Stimulated activated CD8-positive, alpha-beta memory T cell treated with anti-CD3 and anti-CD28 coated beads, Interleukin-15, amount 100 ng/mL, for 1 hour (primary cell): ENCODE results near the gene ALAS2.
"Not testable (repeated sequence)": the region's sequence is repeated elsewhere in the genome, so short reads cannot be mapped to it uniquely, and the experiment has no call there.

ENCODE experiments used
- DNase-seq: peaks from one replicate; pipeline ENCODE4 v3.0.0-alpha.2; 2020; ENCODE audit warnings: low read depth

The ALAS2 gene

GRCh38 chrX:55030271-55031205 lies at the start of gene ALAS2:
ALAS2 (minus strand) TSS chrX:55030977; CDS start chrX:55026000, 4,977 bp downstream.
- DNase-seq: no peak

- DNase-seq: no peak
Observed at GRCh38 chrX:55074851-55075467, 44.2 kb upstream of the ALAS2 start, which contains the start of gene PAGE2B. PAGE2B (plus strand) TSS chrX:55075030; CDS start chrX:55076042, 1,012 bp downstream.

GRCh38 chrX:55072286-55072685 lies 41.5 kb upstream of the ALAS2 start:
- DNase-seq: no peak

DNA sequence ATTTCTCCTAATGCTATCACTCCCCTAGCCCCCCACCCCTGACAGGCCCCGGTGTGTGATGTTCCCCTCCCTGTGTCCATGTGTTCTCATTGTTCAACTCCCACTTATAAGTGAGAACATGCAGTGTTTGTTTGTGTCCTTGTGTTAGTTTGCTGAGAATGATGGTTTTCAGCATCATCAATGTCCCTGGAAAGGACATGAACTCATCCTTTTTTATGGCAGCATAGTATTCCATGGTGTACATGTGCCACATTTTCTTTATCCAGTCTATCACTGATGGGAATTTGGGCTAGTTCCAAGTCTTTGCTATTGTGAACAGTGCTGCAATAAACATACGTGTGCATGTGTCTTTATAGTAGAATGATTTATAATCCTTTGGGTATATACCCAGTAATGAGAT lies 36.4 kb upstream of the ALAS2 start:
- DNase-seq: not testable (repeated sequence)

GRCh38 chrX:55057675-55058249 lies 27.0 kb upstream of the ALAS2 start:
- DNase-seq: no peak

DNA sequence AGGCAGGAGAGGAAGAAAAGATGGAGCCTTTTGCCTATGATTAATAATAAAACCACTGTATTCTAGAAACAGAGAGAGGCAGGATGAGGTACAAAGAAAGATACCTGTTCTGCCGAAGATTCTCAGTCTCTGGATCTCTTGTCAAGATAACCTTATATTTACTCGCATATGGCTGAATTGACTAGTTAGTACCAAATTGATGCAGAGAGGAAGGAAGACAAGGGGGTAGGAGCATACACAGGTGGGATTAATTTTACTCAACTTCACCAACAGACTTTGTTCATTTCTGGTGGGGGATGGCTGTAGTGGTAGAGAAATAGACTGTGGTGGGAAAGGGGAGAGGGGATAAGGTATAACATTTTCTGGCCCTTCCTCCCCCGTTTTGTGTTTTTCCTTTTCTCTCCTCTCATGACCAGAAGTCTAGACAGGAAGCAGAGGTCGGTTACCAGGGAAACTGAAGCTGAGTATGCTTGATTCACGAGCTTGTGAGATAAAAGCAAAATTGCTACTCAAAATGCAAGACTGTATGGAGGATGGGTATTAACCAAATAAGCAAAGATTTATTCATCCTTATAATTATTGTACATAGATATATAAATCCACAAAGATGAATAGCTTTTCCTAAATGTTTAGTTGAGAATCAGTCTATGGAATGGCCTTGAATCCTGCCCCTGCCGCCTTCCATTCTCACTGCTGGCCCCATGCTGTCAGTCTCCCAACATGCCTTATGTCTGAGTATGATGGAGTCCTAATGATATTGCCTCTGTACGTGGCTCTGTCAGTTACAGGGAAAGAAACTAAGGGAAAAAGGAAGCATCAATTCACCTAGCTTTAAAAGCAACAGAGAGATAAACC lies 26.3 kb upstream of the ALAS2 start:
- no peak for DNase-seq

GRCh38 chrX:55050599-55050998 lies 19.8 kb upstream of the ALAS2 start:
- DNase-seq: not testable (repeated sequence)

- no peak for DNase-seq
Observed at GRCh38 chrX:55041514-55041913, 10.7 kb upstream of the ALAS2 start.

- no peak for DNase-seq
Observed at GRCh38 chrX:55039471-55039870, 8.7 kb upstream of the ALAS2 start.

- no peak for DNase-seq
Observed at GRCh38 chrX:55033429-55033828, 2.7 kb upstream of the ALAS2 start.

DNA sequence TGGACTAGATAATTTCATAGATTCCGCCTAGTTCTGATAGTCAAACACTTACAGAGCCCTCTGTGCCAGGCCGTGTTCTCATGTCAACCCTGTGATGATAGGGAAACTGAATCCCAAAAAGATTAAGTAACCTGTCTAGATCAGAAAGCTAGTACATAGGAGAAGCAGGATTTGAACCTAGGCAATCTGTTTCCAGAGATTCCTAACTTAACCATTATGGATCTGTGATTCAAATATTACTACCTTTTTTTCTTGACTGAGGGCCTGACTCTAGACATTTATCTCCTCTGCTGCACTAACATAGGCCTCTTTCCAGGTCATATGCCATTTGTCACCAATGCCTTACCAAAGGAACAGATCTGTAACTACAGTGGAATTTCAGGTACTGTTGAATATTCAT lies 1.5 kb downstream of the ALAS2 start:
- no peak for DNase-seq

DNA sequence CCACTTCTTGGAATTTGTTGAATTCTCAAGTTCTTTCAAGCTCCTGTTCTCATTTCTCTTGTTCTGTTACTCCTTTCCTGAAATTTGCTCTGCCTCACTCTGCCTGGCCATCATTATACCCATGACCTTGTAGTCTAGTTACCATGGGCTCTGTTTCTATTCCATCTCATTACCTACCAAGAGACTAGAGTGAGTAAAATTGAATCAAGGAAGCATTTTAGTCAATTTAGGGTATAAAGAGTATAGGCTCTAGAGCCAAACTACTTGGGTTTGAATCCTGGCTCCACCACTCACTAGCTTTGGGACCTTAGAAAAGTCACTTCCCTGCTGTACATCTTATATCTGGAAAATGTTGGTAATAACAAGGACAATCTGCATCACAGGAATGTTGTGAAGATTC lies 2.2 kb downstream of the ALAS2 start:
- no peak for DNase-seq

DNA sequence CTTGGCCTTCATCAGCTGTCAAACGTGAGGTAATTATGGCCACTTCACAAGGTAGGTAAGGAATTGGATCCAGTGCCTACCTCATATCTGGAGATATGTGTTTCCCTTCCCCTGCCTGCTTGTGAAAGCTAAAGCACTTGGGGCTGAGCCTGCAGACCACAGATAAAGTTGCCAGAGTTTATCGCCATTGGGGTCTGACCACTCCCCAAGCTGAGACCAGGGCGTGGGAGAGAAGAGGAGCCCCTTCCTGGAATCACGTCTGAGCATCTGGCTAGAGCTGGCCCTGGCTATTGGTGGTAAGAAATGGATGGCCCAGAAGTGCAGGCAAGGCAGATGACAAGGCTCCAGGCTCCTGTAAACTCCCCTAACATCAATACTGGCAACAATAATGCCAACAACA lies 2.7 kb downstream of the ALAS2 start:
- DNase-seq: no peak

- DNase-seq: no peak
Observed at GRCh38 chrX:55026840-55027239, 3.9 kb downstream of the ALAS2 start.

DNA sequence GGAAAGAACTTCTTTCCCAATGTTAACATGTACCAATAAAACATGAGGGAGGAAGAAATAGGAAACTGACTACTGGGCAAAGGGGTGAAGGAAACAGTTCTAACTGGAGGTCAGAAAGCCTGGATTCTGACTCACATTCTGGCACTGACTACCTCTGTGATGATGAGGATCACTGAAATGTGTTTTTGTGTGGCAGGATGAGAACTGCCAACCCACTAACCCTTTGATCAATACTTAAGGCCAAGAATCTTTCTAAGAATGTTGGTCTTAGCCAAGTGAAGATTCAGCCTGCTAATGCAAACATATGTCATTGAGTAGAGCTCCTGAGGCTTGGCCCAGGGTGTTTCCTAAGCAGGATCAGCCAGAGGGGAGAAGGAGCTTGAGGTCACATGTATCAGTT lies 4.6 kb downstream of the ALAS2 start:
- DNase-seq: no peak

- no peak for DNase-seq
Observed at GRCh38 chrX:55014897-55015299, 15.9 kb downstream of the ALAS2 start.

DNA sequence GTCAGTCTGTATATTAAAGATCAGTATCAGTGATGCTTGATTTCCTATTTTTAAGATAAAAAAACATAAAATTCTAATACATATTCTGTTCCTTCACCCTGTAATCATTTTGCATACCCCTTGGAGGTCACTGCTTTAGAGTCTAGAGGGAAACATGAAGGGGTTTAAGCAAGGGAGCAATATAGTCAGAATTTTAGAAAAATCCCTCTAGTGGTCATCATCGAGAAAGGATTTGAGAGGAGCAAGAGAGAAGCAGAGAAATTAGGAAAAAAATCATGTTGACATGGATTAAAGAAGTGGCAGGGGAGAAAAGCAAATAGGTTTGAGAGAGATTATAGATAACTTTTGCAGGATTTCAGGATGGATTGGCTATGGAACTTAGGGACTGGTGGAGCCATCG lies 19.5 kb downstream of the ALAS2 start:
- no peak for DNase-seq

DNA sequence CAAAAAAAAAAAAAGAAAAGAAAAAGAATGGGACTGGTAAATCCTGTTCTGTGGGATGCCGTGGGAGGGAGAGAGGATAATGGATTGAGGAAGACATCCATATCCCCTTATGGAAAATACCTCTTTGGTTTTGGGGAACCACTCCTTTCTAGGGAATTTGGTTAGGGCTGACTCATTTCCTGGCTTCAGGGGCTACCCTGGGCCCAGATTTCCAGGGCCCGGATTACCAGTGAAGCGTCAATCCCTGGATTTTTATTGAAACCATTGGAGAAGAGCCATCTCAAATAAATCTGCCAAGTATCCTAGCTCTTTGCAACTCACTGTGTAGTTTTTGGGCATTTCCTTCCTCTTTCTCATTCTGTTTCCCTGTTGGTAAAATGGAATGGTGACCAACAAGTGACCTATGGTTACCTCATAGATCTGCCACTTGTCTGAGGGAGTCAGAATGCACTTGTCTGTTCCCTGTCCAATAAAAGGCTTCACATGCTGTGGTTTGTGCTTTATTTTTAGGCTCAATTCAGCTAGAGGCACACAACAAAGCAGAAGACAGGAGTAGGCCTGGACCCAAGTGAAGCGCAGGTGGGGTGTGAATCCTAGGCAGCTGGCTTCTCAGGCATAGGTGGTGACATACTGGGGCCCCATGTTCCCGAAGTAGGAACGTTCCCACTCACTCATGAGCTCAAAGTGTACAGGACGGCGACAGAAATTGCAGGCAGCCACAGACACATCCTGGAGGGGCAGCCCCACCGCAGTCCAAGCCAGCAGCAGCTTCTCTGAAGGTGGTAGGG lies 22.0 kb downstream of the ALAS2 start:
- no peak for DNase-seq

GRCh38 chrX:55007656-55008055 lies 23.1 kb downstream of the ALAS2 start:
- no peak for DNase-seq

DNA sequence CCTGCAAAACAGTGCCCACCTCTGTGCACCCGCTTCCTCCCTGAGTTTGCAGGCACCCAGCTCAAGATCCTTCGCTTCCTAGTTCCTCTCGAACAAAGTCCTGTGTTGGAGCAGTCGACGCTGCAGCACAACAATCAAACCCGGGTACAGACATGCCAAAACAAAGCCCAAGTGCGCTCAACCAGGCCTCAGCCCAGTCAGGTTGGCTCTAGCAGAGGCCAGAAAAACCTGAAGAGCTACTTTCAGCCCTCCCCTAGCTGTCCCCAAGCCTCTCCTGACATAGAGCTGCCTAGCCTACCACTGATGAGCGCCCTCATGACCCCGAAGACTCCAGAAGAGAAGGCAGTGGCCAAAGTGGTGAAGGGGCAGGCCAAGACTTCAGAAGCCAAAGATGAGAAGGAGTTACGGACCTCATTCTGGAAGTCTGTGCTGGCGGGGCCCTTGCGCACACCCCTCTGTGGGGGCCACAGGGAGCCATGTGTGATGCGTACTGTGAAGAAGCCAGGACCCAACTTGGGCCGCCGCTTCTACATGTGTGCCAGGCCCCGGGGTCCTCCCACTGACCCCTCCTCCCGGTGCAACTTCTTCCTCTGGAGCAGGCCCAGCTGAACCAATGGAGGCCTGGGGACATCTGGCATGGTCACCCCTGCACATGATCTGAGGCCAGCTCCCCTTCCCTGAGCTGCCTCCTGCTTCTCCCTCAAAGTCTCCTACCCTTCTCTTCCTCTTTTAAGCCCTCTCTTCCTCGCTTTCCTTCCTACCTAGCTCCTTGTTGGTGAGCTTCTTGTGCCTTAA lies 23.8 kb downstream of the ALAS2 start:
- no peak for DNase-seq
